HG03520 (cell line): ENCODE data around the gene SUB1.

Experiments used
- ATAC-seq: cut with Tn5 transposase; IDR thresholded peaks from one replicate; pipeline ENCODE4 v1.9.1; 2021; ENCODE audit warnings: mild to moderate bottlenecking, moderate library complexity; ENCODE audit not compliant: unreplicated experiment

SUB1 gene

DNA sequence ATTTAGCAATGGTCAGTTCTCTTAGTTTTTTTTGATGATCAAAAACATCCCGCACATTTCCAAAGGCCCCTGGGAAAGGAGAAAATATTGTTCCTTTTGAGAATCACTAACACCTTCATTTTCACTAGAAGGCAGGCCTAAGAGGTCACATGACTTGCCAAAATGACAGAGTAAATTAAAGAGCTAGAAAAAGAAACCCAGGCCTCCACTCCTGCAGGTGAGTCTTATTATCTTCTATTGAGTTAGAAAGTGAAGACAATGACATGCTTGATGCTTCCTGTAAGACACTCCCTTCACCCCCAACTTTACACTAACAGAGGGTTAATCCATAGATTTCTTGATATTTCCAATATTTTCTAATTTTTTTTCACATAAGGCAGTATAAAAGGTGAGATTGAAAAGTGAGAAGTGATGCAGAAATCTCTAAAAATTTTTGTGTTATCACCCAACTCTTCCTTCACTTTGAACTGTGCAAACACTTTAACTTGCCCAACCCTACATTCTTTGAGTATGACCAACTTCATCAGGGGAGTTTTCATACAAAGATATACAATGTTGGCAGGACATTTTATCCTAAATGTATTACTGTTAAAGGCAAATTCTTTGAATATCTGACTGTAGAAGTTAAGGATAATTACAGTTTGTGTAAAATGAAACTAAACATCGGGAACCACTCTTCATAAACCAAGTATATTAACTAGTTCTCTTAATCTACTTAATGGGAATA is 57.1 kb downstream of the SUB1 start:
- no peak for ATAC-seq

DNA sequence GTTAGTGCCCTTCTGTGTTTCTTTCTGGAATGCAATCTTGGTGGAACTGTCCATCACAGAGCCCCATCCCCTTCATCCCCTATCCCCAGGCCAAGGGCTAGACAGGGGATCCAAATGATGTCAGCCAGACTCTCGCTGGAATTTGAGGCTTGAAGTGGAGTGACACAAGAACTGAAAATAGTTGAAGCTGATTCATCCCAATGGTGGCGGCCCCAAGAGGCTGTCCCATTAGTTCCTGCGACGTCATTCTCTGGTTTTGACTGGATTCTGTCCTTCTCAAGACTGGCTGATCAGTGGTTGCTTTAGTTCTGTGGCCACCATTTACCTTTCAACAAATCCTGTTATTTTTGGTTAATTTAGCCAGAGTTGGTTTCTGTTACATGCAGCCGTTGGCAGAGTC is 59.9 kb downstream of the SUB1 start:
- ATAC-seq: no peak

DNA sequence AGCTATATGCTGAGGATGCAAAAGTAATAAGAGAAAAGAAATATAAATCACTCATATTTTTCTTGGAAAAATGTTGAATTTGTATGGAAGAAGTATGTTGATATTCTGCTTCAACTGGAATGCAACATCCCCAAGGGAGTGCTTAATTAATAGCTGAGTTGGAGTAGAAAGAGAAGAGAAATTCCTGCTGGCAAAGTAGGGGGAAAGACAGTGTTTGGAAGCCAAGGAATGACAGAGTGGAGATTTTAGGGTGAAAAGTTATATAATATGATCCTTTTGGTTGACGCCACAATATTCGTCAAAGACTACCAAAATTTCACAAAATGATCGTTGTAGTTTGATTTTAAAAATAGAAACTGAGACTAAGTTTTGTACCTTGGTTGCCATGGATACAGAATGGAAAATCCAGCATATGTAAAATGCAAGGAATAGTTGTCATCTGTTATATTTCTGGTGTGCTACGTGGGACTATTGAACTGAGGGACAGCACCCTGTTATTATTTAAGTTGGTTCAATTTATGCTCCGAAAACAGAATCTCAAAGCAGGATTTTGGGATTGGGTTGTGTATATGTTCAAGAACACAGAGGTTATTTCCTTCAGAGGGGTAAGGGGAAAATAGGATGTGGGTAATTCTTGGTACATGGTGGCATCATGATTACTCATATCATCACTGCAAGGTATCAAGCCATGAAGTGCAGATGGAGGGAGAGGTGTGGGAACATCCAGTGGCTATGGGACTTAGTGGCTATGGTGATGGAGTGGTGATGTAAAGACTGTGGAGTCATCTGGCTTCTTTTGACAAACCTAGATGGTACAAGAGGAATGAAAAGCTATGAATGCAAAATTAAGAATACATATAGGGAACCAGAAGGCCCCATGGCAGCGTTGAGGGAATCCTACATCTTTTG is 61.0 kb downstream of the SUB1 start:
- no peak for ATAC-seq

DNA sequence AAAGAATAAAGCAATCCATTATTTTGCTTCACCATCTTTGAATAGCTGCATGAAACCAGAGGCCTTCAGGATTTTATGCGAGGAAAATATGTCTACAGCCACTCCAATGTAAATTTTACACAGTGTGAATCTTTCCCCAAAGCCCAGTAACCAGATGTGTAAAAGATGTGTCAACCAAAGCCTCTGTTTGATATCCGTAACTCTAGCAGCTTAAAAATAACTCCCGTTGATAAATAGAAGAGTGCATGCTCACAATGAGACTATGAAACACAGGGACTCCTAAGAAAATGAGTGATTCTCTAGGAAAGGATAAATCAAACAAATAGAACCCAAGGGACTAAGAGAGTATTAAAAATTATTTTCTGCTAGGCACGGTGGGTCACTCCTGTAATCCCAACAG is 65.7 kb downstream of the SUB1 start:
- ATAC-seq: no peak

DNA sequence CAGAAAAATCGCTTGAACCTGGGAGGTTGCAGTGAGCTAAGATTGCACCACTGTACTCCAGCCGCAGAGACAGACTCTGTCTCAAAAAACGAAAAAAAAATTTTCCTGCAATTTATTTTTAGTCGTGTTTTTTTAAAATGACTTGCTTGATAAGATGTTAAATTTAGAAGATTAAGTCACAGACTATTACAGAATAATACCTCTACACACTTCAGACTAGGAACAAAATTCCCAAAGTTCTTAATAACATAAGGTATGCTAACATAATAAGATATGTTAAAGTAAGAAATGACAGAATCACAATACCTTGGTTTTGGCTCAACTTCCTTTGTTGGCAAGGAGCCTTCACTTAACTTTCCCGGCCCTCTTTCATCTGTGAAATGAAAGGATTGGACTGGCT is 66.3 kb downstream of the SUB1 start:
- ATAC-seq: no peak
